ENCODE measurements around the gene ZNF148.

Gene ZNF148

DNA sequence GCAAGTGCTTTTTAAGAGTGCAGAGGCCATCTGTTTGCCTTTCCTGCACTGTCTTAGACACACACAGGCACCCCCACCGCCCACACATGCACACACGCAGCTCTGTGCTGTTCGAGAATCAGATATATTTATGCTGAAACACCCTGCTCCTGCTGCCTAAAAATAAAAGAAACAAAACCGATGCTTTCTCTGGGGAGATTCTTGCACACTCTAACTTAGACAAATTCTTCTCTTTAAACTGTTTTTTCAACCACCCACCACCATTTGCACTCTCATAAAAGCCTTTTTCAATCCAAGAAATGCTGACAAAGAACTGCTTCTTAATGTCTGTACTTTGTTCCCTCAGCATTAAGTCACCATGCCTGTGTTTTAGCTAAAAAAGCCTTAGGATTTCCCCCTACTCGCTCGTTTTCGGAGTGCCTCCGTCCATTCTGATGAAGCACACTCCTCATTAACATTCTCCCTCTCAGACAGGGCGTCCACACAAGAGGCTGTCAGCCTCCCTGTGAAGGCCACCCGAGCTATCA lies 188.8 kb downstream of the ZNF148 start:
- no peak for TF ChIP-seq CTCF (IDR thresholded peaks at IDR 0.05)

DNA sequence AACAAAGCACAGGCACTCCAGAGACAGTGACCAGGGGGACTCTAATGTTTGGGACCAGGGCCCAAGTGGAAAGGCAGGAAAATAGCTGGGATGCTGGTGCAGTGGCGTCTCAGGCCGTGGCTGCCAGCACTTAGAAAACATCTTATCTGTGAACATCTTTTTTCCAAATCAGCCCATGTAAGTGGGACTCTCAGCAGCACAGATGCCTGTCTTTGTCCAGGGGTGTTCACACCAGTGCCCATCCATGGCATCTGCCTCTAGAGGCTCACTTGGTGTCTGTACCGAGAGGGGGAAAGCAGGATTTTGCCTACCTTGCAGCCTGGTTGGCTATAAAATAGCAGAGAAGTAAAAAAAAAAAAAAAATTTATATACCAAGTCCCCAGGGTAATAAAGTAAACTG lies 189.3 kb downstream of the ZNF148 start:
- TF ChIP-seq CTCF (IDR thresholded peaks at IDR 0.05) = no peak

DNA sequence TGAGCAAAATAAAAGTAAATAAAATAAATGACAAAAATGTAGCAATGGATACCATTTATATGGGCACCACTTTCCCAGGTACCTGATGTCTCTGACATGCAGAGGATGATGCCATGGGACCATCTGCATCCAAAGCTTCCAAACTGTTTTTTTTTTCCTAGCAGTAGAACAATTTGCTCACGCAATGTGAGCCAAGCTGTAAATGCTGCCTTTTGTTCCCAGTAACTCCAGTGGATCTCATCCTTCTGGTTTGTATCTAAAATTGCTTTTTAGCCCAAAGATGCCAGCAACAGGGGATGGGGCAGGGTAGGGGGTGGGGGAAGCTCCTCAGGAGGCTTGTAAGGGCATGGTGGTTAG lies 195.3 kb downstream of the ZNF148 start:
- no peak for TF ChIP-seq CTCF (IDR thresholded peaks at IDR 0.05)

GRCh38 chr3:125179143-125179883 lies 195.8 kb downstream of the ZNF148 start:
- TF ChIP-seq CTCF (IDR thresholded peaks at IDR 0.05) = no peak

DNA sequence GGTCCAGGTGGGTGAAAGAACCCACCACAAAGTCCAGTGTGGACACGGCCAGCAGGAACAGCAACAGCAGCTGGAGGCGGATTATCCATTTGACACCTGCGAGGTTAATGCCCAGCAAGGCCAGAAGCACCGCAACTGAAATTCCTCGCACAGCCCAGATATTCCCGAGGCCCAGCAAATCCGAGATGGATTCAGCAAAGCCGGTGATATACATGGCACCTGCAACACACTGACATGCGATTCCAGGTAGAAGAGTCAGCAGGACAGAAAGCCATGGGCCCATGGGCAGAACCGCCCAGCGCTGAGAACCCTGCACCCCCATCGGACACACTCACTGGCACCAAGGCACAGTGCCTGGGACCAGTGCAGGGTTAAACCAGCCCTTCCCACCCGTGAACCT lies 197.4 kb downstream of the ZNF148 start:
- no peak for TF ChIP-seq CTCF (IDR thresholded peaks at IDR 0.05)

All from LNCAP (cell line).